GM12873 (cell line): Measurements from ENCODE around the gene NR2C2AP.

Source experiments
- CTCF ChIP-seq: IDR thresholded peaks from 2 replicates; pipeline ENCODE4 v1.5.1; 2012; ENCODE audit warnings: low read depth, mild to moderate bottlenecking, moderate library complexity, low read length, control low read depth; ENCODE audit not compliant: insufficient read depth; ENCODE audit errors: missing control alignments

NR2C2AP gene

GRCh38 chr19:19214892-19215291 is 11.7 kb upstream of the NR2C2AP start:
- TF ChIP-seq CTCF: no peak

GRCh38 chr19:19214159-19214490 is 10.9 kb upstream of the NR2C2AP start:
- no peak for TF ChIP-seq CTCF

GRCh38 chr19:19213426-19214158 is 10.4 kb upstream of the NR2C2AP start:
- TF ChIP-seq CTCF: no peak

DNA sequence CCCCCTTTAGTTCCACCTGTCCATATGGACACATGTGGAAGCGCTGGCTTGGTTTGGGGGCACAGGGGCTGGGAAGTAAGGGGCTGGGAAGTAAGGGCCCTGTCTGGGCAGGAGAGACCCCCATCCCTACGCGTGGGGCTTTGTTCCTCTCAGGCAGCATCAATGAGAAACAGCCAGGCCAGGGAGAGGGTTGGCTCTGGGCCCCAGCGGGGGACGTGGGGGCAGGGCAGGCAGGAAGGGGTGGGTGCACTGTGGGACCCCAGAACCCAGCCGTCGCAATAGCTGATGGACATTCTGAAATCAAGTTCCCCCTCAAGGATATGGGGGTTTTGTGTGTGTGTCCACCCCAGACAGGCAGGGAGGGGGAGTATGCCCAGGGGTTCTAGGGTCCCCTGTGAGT is 9.7 kb upstream of the NR2C2AP start:
- no peak for TF ChIP-seq CTCF

- no peak for TF ChIP-seq CTCF
Observed at GRCh38 chr19:19211499-19212420, 8.5 kb upstream of the NR2C2AP start, which contains the start of gene NCAN. NCAN (plus strand) TSS chr19:19211958; CDS start chr19:19216954, 4,996 bp downstream.

GRCh38 chr19:19209372-19209771 is 6.2 kb upstream of the NR2C2AP start:
- no peak for TF ChIP-seq CTCF
